GM12874 (cell line): ENCODE data around the gene YARS1.

Source experiments
- CTCF ChIP-seq: IDR thresholded peaks from 2 replicates; pipeline ENCODE4 v1.5.1; 2011; ENCODE audit warnings: low read depth, mild to moderate bottlenecking, control low read depth, low read length, moderate library complexity; ENCODE audit not compliant: insufficient read depth

Gene YARS1

GRCh38 chr1:32764826-32765569 is 52.2 kb downstream of the YARS1 start:
- no peak for TF ChIP-seq CTCF

GRCh38 chr1:32763221-32763620 is 53.9 kb downstream of the YARS1 start:
- no peak for TF ChIP-seq CTCF

GRCh38 chr1:32761936-32762335 is 55.2 kb downstream of the YARS1 start:
- no peak for TF ChIP-seq CTCF

GRCh38 chr1:32761253-32761877 is 55.8 kb downstream of the YARS1 start:
- TF ChIP-seq CTCF = no peak

GRCh38 chr1:32759997-32760623 is 57.0 kb downstream of the YARS1 start:
- TF ChIP-seq CTCF = no peak

GRCh38 chr1:32759521-32759981 is 57.6 kb downstream of the YARS1 start:
- no peak for TF ChIP-seq CTCF

- no peak for TF ChIP-seq CTCF
These were observed 58.2 kb downstream of the YARS1 start for GRCh38 chr1:32758795-32759430.
